A673 (cell line): Measurements from ENCODE around the gene TRIM43. TPM values are rescaled to one million over a fixed set of nuclear protein-coding genes. Genes with fewer than 3 reads are reported as not detected.
"Not testable (repeated sequence)": the region's sequence is repeated elsewhere in the genome, so short reads cannot be mapped to it uniquely, and the experiment has no call there.

Experiments used
- Bru-seq: library from RNA; stranded (reverse); fragments of 400-500 nt; gene quantifications from one replicate; lab custom pipeline; 2021; lab: Mats Ljungman, UMichigan
- BruChase-seq, 2 experiments: library from RNA; stranded (reverse); fragments of 400-500 nt; gene quantifications; one replicate each; lab custom pipeline; 2021; lab: Mats Ljungman, UMichigan
- BruUV-seq: library from RNA; stranded (reverse); fragments of 400-500 nt; replicated peaks from 2 replicates; lab custom pipeline; 2021; lab: Mats Ljungman, UMichigan
- CTCF ChIA-PET: fragments of 300-600 bp; sonication (Branson Sonifier 250); formaldehyde crosslinking; loops from one replicate; lab custom pipeline; 2022; ENCODE audit warnings: antibody characterized with exemption; lab: Charles Lee
- POLR2A ChIA-PET: fragments of 300-600 bp; sonication (Branson Sonifier 250); formaldehyde crosslinking; loops from one replicate; lab custom pipeline; 2022; ENCODE audit warnings: antibody characterized with exemption; ENCODE audit not compliant: low non-redundant PET; lab: Charles Lee
- DNase-seq: peaks from one replicate; pipeline ENCODE4 v3.0.0-alpha.2; 2015; ENCODE audit warnings: low spot score
- H3K27ac ChIP-seq: fragments of 200-600 bp; sonication (generic); 2 replicates; pipeline ENCODE4 v1.5.1; 2016; ENCODE audit warnings: mixed run types, low read depth, mild to moderate bottlenecking, mixed read lengths, antibody characterized with exemption, low read length; ENCODE audit not compliant: poor library complexity, severe bottlenecking
- H3K27me3 ChIP-seq: fragments of 200-600 bp; sonication (generic); replicated peaks from 2 replicates; pipeline ENCODE4 v1.6.1; 2017; ENCODE audit warnings: mixed run types, low read depth, mild to moderate bottlenecking, mixed read lengths, antibody characterized with exemption, low read length; ENCODE audit not compliant: insufficient read depth, poor library complexity
- H3K36me3 ChIP-seq: fragments of 200-600 bp; sonication (generic); 2 replicates; pipeline ENCODE4 v1.6.1; 2016; ENCODE audit warnings: mixed run types, mild to moderate bottlenecking, mixed read lengths, antibody characterized with exemption, low read length; ENCODE audit not compliant: insufficient read depth, poor library complexity, severe bottlenecking
- H3K4me1 ChIP-seq: fragments of 200-600 bp; sonication (generic); 2 replicates; pipeline ENCODE4 v1.6.1; 2017; ENCODE audit warnings: mixed run types, mild to moderate bottlenecking, mixed read lengths, antibody characterized with exemption, low read length; ENCODE audit not compliant: insufficient read depth, poor library complexity, severe bottlenecking
- H3K4me3 ChIP-seq: fragments of 200-600 bp; sonication (generic); 2 replicates; pipeline ENCODE4 v1.5.1; 2016; ENCODE audit warnings: low read depth, mixed run types, mild to moderate bottlenecking, mixed read lengths, low read length; ENCODE audit not compliant: poor library complexity, severe bottlenecking
- H3K9me3 ChIP-seq: fragments of 200-600 bp; sonication (generic); 2 replicates; pipeline ENCODE4 v1.6.1; 2016; ENCODE audit warnings: mixed run types, low read depth, mild to moderate bottlenecking, mixed read lengths, antibody characterized with exemption, low read length; ENCODE audit not compliant: poor library complexity, severe bottlenecking
- EZH2 ChIP-seq: fragments of 200-600 bp; sonication (generic); IDR thresholded peaks from 2 replicates; pipeline ENCODE4 v1.6.1; 2017; ENCODE audit warnings: borderline replicate concordance, low read depth, mild to moderate bottlenecking, mixed read lengths, antibody characterized with exemption, low read length; ENCODE audit not compliant: poor library complexity, severe bottlenecking
- intact Hi-C: fragments of 100-400 bp; cut with micrococcal nuclease; formaldehyde crosslinking; loops from one replicate; pipeline ENCODE4 v1.10.0; 2022; ENCODE audit not compliant: unreplicated experiment
- long read RNA-seq: library from polyadenylated mRNA; stranded (forward); transcript quantifications from one replicate; pipeline ENCODE4 v2.0.0, GENCODE V29; 2022
- total RNA-seq: library from RNA; stranded (reverse); gene quantifications from 2 replicates; pipeline ENCODE4 v1.2.3, GENCODE V29; 2021
- TF ChIP-seq, protein P1 (sequence below): fragments of 300-800, 200-600 bp; sonication (generic); conservative IDR thresholded peaks from 2 replicates; pipeline ENCODE4 v1.5.1; 2017; ENCODE audit warnings: low read depth, mild to moderate bottlenecking, antibody characterized with exemption, low read length, moderate library complexity, mixed read lengths

Gene TRIM43
- total RNA-seq (not detected in 2 replicates), Bru-seq, nascent RNA (not detected), BruChase-seq, experiment 1, labeled RNA remaining after a 2-hour chase (percentile 9 among the genes with signal in this experiment), BruChase-seq, experiment 2, labeled RNA remaining after a 6-hour chase (not detected)
- long read RNA-seq = 0 reads

DNA sequence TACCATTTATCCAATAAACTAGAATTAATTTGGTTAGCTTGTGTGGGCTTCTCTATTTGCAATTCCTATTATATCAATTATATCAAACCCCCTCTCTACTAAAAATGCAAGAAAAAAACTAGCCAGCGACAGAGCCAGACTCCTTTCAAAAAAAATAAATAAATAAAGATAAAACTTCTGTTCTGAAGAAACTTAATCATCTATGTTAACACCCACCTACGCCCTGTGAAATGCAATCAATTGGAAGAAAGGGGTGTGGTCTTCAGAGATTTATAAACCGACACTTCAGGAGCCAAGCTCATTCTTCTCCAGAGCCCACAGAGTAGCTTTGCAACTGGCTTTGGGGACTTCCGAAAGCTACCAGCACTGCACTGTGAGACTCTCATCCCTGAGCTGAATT lies at the start of gene TRIM43:
Gene TRIM43, plus strand, starts transcription at position 301 of the 400 bp plus-strand sequence. CDS start 2,023 bp downstream, outside the sequence.
- H3K27ac ChIP-seq, BruUV-seq, CTCF ChIA-PET, intact Hi-C loops, H3K36me3 ChIP-seq, H3K4me1 ChIP-seq, DNase-seq, H3K9me3 ChIP-seq, H3K27me3 ChIP-seq, POLR2A ChIA-PET, H3K4me3 ChIP-seq: not testable (repeated sequence)

DNA sequence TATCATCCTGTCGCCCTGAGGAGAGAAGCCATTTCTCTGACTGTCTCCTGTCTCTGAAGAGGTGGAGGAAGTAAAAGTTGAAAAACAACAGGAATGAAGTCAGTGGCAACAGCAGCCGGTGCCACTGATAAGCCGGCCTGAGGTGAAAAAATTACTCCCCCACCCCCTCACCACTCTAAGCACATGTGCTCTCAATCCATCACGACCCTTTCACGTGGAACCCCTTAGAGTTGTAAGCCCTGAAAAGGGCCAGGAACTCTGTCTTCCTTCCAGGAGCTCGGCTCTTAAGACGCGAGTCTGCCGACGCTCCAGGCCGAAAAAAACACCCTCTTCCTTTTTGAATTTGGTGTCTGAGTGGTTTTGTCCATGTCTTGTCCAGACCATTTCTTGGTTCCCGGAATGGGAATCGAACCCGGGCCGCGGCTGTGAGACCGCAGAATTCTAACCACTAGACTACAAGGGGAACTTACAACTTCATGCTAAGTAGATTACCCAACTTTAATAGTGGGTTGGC lies 40.7 kb upstream of the TRIM43 start:
- CTCF ChIA-PET = no interaction called here
- no peaks in the 10 kb centered on the region for H3K9me3 ChIP-seq

DNA sequence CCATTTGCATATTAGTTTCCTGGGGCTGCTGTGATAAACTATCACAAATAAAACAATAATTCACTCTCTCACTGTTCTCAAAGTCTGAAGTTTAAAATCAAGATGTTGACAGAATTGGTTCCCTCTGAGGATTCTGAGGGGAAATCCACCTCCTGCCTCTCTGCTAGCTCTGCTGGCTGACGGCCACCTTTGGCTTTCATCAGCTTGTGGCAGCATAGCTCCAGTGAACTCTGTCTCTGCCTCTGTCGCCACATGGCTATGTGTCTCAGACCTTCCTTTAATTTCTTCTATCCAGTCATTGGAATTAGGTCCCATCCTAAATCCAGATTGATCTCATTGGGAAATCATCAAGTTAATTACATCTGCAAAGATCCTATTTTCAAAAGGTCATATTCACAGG lies 38.9 kb upstream of the TRIM43 start:
- no TSS peak for BruUV-seq
- H3K9me3 ChIP-seq = no peaks in the 10 kb centered on the region
- H3K36me3 ChIP-seq = no peaks in the 10 kb centered on the region
- ChIA-PET CTCF (no interaction called here), POLR2A (no interaction called here)
- TF ChIP-seq, protein P1, sequence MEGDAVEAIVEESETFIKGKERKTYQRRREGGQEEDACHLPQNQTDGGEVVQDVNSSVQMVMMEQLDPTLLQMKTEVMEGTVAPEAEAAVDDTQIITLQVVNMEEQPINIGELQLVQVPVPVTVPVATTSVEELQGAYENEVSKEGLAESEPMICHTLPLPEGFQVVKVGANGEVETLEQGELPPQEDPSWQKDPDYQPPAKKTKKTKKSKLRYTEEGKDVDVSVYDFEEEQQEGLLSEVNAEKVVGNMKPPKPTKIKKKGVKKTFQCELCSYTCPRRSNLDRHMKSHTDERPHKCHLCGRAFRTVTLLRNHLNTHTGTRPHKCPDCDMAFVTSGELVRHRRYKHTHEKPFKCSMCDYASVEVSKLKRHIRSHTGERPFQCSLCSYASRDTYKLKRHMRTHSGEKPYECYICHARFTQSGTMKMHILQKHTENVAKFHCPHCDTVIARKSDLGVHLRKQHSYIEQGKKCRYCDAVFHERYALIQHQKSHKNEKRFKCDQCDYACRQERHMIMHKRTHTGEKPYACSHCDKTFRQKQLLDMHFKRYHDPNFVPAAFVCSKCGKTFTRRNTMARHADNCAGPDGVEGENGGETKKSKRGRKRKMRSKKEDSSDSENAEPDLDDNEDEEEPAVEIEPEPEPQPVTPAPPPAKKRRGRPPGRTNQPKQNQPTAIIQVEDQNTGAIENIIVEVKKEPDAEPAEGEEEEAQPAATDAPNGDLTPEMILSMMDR = no peak
- no peak for TF ChIP-seq EZH2
- H3K4me1 ChIP-seq = no peaks in the 10 kb centered on the region
- intact Hi-C loops = no loop called here
- H3K27ac ChIP-seq = no peak overlapping the region
- H3K4me3 ChIP-seq = no peak overlapping the region
- H3K27me3 ChIP-seq = peaks cover 5% of the 10 kb centered on the region
- no peak for DNase-seq

More for the DNA sequence above, 40.7 kb upstream of the TRIM43 start:
- no peaks in the 10 kb centered on the region for H3K4me1 ChIP-seq
- POLR2A ChIA-PET = no interaction called here
- peaks cover 5% of the 10 kb centered on the region for H3K27me3 ChIP-seq
- no peaks in the 10 kb centered on the region for H3K36me3 ChIP-seq
- TF ChIP-seq EZH2 = no peak
- TF ChIP-seq, protein P1 = no peak
- no peak overlapping the region for H3K4me3 ChIP-seq
- intact Hi-C loops = no loop called here
- no peak for DNase-seq
- no TSS peak for BruUV-seq
- no peak overlapping the region for H3K27ac ChIP-seq

DNA sequence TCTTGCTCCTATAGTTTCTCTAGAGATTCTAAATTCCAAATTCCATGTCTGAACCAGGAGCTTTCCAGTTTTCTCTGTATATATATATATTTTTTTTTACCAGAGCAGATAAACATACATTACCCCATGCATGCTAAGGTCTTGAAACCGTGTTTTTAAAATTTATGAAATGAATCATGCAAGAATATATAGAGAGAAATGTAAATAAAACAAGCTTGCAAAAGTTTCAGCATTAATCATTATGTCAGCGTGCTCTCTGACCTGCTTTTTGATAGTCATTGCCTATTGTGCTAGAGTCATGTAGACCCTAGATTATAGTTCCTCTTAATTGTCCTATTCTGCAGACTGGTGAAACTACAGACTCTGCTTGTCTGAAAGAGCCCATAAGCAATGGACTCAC lies 22.6 kb upstream of the TRIM43 start:
- Histone ChIP-seq H3K9me3 (no peaks in the 10 kb centered on the region), H3K27ac (no peak overlapping the region)
- intact Hi-C loops = no loop called here

More for the DNA sequence above, 22.6 kb upstream of the TRIM43 start:
- TF ChIP-seq, protein P1 = no peak
- no peak for TF ChIP-seq EZH2
- DNase-seq = no peak
- no peaks in the 10 kb centered on the region for H3K36me3 ChIP-seq
- POLR2A ChIA-PET = no interaction called here
- no peak overlapping the region for H3K4me3 ChIP-seq
- H3K27me3 ChIP-seq = peaks cover 19% of the 10 kb centered on the region
- CTCF ChIA-PET = no interaction called here
- H3K4me1 ChIP-seq = no peaks in the 10 kb centered on the region
- no TSS peak for BruUV-seq
